Measurements from ENCODE around the gene MAZ. TPM values are rescaled to one million over a fixed set of nuclear protein-coding genes. Genes with fewer than 3 reads are reported as not detected.

Gene MAZ
- polyA plus RNA-seq, 1 of the 3 experiments (the other 2 are of a cell fraction): 163 TPM

- Histone ChIP-seq H3K4me2 (no peak overlapping the region), H3K9ac (no peak overlapping the region), H3K36me3 (replicated peaks in 1 of 2; ENCODE audit: control insufficient read depth in 1 of 2, insufficient read depth in 2 of 2, low read length in 1 of 2) (peaks cover 17 to 41% of the 10 kb centered on the region in 2 experiments), H3K79me2 (ENCODE audit: insufficient read depth) (peaks cover 20% of the 10 kb centered on the region), H2AFZ (ENCODE audit: low read depth) (no peak overlapping the region), H3K9me3 (no peaks in the 10 kb centered on the region), H4K20me1 (ENCODE audit: insufficient read depth) (no peaks in the 10 kb centered on the region), H3K27ac (ENCODE audit: low read depth in 2 of 2, low read length in 1 of 2) (no peak overlapping the region), H3K4me1 (ENCODE audit: control insufficient read depth in 1 of 2, insufficient read depth in 2 of 2, low read depth in 1 of 2, low read length in 1 of 2) (no peaks in the 10 kb centered on the region), H3K4me3 (ENCODE audit: low read depth in 2 of 2, low read length in 1 of 2) (no peak overlapping the region), H3K9me2 (no peaks in the 10 kb centered on the region), H3K27me3 (ENCODE audit: insufficient read depth) (no peaks in the 10 kb centered on the region), H3F3A (replicated peaks; ENCODE audit: insufficient read depth) (peaks cover 4% of the 10 kb centered on the region)
- ChIA-PET POLR2A (interaction anchor here (0.8 to 1.4 kb wide), 3 partner anchors 9 to 128 kb away, joined by 3 to 4 read pairs (median 3); partner anchors contain the start of gene TMEM219), CTCF (interaction anchor here (0.9 to 3.9 kb wide), 4 partner anchors 14 to 29 kb away, joined by 3 to 19 read pairs (median 7); partner anchors contain the start of genes CDIPT and PAGR1)
- WGBS (ENCODE audit: low lambda C conversion rate): 91% methylated on average over 5 of the region's 5 CpGs
- DNase-seq: no peak
- TF ChIP-seq PBX3 (IDR thresholded peaks at IDR 0.05) (no peak), CTCF (IDR thresholded peaks at IDR 0.05) (no peak), RFX5 (IDR thresholded peaks at IDR 0.05; ENCODE audit: low read length) (no peak), IRF3 (IDR thresholded peaks at IDR 0.05; ENCODE audit: low read depth, low read length) (no peak), SMC3 (IDR thresholded peaks at IDR 0.05; ENCODE audit: low read depth, low read length) (no peak), FOXJ3 (CRISPR knock-in tag; IDR thresholded peaks at IDR 0.05) (no peak), GATA2 (CRISPR knock-in tag; IDR thresholded peaks at IDR 0.05) (no peak), REST (IDR thresholded peaks at IDR 0.05; ENCODE audit: low read depth, low read length) (no peak), SIN3A (IDR thresholded peaks at IDR 0.05; ENCODE audit: borderline replicate concordance, low read depth, low read length) (no peak), TCF12 (IDR thresholded peaks at IDR 0.05) (no peak)
Measured at GRCh38 chr16:29834079-29834478, 27.8 kb downstream of the MAZ start.
